Keratinocyte (primary cell): ENCODE results near the gene PLEKHO1. TPM values are rescaled to one million over a fixed set of nuclear protein-coding genes. Genes with fewer than 3 reads are reported as not detected.

Experiments used
- polyA plus RNA-seq, 5 experiments: library from polyadenylated mRNA; depleted of rRNA in 3 of 5; stranded (reverse) in 3 of 5; stranded (forward) in 1 of 5; unstranded in 1 of 5; fragments of >200 nt; gene quantifications; 1 replicate in 1 of 5; 2 replicates in 3 of 5; 3 replicates in 1 of 5; pipeline versions ENCODE4 v1.2.1 to v1.2.3, GENCODE V29; 2011 to 2012; ENCODE audit warnings: missing spikeins in 2 of 5, low read depth in 1 of 5, low replicate concordance in 1 of 5

Gene PLEKHO1
- polyA plus RNA-seq, 1 donor (not counting 4 experiments of a cell fraction or from before 2014, with no cell fraction given): 2.7 TPM

Other genes starting within 250 kb of the PLEKHO1 start
- gene SV2A, start 232.1 kb upstream of the PLEKHO1 start, polyA plus RNA-seq: 0.10 to 0.71 TPM (median 0.28 TPM) in 3 replicates
- gene SF3B4, start 222.1 kb upstream of the PLEKHO1 start, polyA plus RNA-seq: 16.9 to 59.9 TPM (median 35.4 TPM) in 3 replicates
- 11.8 to 15.6 TPM (median 12.8 TPM) in 3 replicates for gene MTMR11, start 213.0 kb upstream of the PLEKHO1 start, polyA plus RNA-seq
- 6.5 to 8.9 TPM (median 8.7 TPM) in 3 replicates for gene OTUD7B, start 139.2 kb upstream of the PLEKHO1 start, polyA plus RNA-seq
- gene VPS45, start 82.1 kb upstream of the PLEKHO1 start, polyA plus RNA-seq: 24.5 to 40.0 TPM (median 34.3 TPM) in 3 replicates
- gene ANP32E, start 86.2 kb downstream of the PLEKHO1 start, polyA plus RNA-seq: 6.1 to 18.9 TPM (median 9.2 TPM) in 3 replicates
- 0.24 to 0.59 TPM (median 0.28 TPM) in 3 replicates for gene CA14, start 107.9 kb downstream of the PLEKHO1 start, polyA plus RNA-seq
- 149 to 174 TPM (median 151 TPM) in 3 replicates for gene APH1A, start 119.1 kb downstream of the PLEKHO1 start, polyA plus RNA-seq
- 0.94 to 2.0 TPM (median 1.4 TPM) in 3 replicates for gene C1orf54, start 122.9 kb downstream of the PLEKHO1 start, polyA plus RNA-seq
- gene CIART, start 132.6 kb downstream of the PLEKHO1 start, polyA plus RNA-seq: 14.5 to 15.6 TPM (median 15.0 TPM) in 3 replicates
- 82.5 to 159 TPM (median 149 TPM) in 3 replicates for gene MRPS21, start 143.9 kb downstream of the PLEKHO1 start, polyA plus RNA-seq
- gene PRPF3, start 171.6 kb downstream of the PLEKHO1 start, polyA plus RNA-seq: 26.6 to 37.1 TPM (median 28.9 TPM) in 3 replicates
- 7.0 to 13.5 TPM (median 9.1 TPM) in 3 replicates for gene RPRD2, start 214.2 kb downstream of the PLEKHO1 start, polyA plus RNA-seq